Measurements from ENCODE around the gene BNIP2.

DNA sequence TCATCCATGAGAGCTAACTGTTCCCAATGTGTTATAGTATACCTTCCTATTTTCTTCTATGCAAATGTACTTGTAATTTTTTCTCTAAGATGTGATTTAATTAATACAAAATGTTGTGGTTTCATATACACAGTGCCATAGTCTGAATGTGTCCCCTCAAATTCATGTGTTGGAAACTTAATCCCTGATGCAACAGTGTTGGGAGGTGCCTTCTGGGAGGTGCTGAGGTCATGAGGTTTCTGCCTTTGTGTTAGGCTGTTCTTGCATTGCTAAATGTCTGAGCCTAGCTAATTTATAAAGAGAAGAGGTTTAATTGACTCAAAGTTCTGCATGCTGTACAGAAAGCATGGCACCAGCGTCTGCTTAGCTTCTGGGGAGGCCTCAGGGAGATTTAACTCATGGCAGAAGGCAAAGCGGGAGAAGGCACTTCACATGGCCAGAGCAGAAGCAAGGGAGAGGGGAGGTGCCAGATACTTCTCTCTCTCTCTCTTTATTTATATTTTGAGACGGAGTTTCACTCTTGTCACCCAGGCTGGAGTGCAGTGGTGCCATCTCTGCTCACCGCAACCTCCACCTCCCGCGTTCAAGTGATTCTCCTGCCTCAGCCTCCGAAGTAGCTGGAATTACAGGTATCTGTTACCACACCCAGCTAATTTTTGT is 34.7 kb upstream of the BNIP2 start:
- TF ChIP-seq EZH2 (IDR thresholded peaks at IDR 0.05; ENCODE audit: low read length, missing control alignments) = no peak
- TF ChIP-seq, protein P1, sequence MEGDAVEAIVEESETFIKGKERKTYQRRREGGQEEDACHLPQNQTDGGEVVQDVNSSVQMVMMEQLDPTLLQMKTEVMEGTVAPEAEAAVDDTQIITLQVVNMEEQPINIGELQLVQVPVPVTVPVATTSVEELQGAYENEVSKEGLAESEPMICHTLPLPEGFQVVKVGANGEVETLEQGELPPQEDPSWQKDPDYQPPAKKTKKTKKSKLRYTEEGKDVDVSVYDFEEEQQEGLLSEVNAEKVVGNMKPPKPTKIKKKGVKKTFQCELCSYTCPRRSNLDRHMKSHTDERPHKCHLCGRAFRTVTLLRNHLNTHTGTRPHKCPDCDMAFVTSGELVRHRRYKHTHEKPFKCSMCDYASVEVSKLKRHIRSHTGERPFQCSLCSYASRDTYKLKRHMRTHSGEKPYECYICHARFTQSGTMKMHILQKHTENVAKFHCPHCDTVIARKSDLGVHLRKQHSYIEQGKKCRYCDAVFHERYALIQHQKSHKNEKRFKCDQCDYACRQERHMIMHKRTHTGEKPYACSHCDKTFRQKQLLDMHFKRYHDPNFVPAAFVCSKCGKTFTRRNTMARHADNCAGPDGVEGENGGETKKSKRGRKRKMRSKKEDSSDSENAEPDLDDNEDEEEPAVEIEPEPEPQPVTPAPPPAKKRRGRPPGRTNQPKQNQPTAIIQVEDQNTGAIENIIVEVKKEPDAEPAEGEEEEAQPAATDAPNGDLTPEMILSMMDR (conservative IDR thresholded peaks at IDR 0.05 in 1 of 2, IDR thresholded peaks at IDR 0.05 in 1 of 2; ENCODE audit: low read depth in 1 of 2, low read length in 2 of 2) = no peak
